A673 (cell line): Measurements from ENCODE around the gene BCR. TPM values are rescaled to one million over a fixed set of nuclear protein-coding genes. Genes with fewer than 3 reads are reported as not detected.

ENCODE experiments used
- BruUV-seq: library from RNA; stranded (reverse); fragments of 400-500 nt; replicated peaks from 2 replicates; lab custom pipeline; 2021; lab: Mats Ljungman, UMichigan
- CTCF ChIA-PET: fragments of 300-600 bp; sonication (Branson Sonifier 250); formaldehyde crosslinking; loops from one replicate; lab custom pipeline; 2022; ENCODE audit warnings: antibody characterized with exemption; lab: Charles Lee
- POLR2A ChIA-PET: fragments of 300-600 bp; sonication (Branson Sonifier 250); formaldehyde crosslinking; loops from one replicate; lab custom pipeline; 2022; ENCODE audit warnings: antibody characterized with exemption; ENCODE audit not compliant: low non-redundant PET; lab: Charles Lee
- DNase-seq: peaks from one replicate; pipeline ENCODE4 v3.0.0-alpha.2; 2015; ENCODE audit warnings: low spot score
- H3K27ac ChIP-seq: fragments of 200-600 bp; sonication (generic); 2 replicates; pipeline ENCODE4 v1.5.1; 2016; ENCODE audit warnings: mixed run types, low read depth, mild to moderate bottlenecking, mixed read lengths, antibody characterized with exemption, low read length; ENCODE audit not compliant: poor library complexity, severe bottlenecking
- H3K27me3 ChIP-seq: fragments of 200-600 bp; sonication (generic); replicated peaks from 2 replicates; pipeline ENCODE4 v1.6.1; 2017; ENCODE audit warnings: mixed run types, low read depth, mild to moderate bottlenecking, mixed read lengths, antibody characterized with exemption, low read length; ENCODE audit not compliant: insufficient read depth, poor library complexity
- H3K36me3 ChIP-seq: fragments of 200-600 bp; sonication (generic); 2 replicates; pipeline ENCODE4 v1.6.1; 2016; ENCODE audit warnings: mixed run types, mild to moderate bottlenecking, mixed read lengths, antibody characterized with exemption, low read length; ENCODE audit not compliant: insufficient read depth, poor library complexity, severe bottlenecking
- H3K4me1 ChIP-seq: fragments of 200-600 bp; sonication (generic); 2 replicates; pipeline ENCODE4 v1.6.1; 2017; ENCODE audit warnings: mixed run types, mild to moderate bottlenecking, mixed read lengths, antibody characterized with exemption, low read length; ENCODE audit not compliant: insufficient read depth, poor library complexity, severe bottlenecking
- H3K4me3 ChIP-seq: fragments of 200-600 bp; sonication (generic); 2 replicates; pipeline ENCODE4 v1.5.1; 2016; ENCODE audit warnings: low read depth, mixed run types, mild to moderate bottlenecking, mixed read lengths, low read length; ENCODE audit not compliant: poor library complexity, severe bottlenecking
- H3K9me3 ChIP-seq: fragments of 200-600 bp; sonication (generic); 2 replicates; pipeline ENCODE4 v1.6.1; 2016; ENCODE audit warnings: mixed run types, low read depth, mild to moderate bottlenecking, mixed read lengths, antibody characterized with exemption, low read length; ENCODE audit not compliant: poor library complexity, severe bottlenecking
- EZH2 ChIP-seq: fragments of 200-600 bp; sonication (generic); IDR thresholded peaks from 2 replicates; pipeline ENCODE4 v1.6.1; 2017; ENCODE audit warnings: borderline replicate concordance, low read depth, mild to moderate bottlenecking, mixed read lengths, antibody characterized with exemption, low read length; ENCODE audit not compliant: poor library complexity, severe bottlenecking
- intact Hi-C: fragments of 100-400 bp; cut with micrococcal nuclease; formaldehyde crosslinking; loops from one replicate; pipeline ENCODE4 v1.10.0; 2022; ENCODE audit not compliant: unreplicated experiment
- total RNA-seq: library from RNA; stranded (reverse); gene quantifications from 2 replicates; pipeline ENCODE4 v1.2.3, GENCODE V29; 2021
- TF ChIP-seq, protein P1 (sequence below): fragments of 300-800, 200-600 bp; sonication (generic); conservative IDR thresholded peaks from 2 replicates; pipeline ENCODE4 v1.5.1; 2017; ENCODE audit warnings: low read depth, mild to moderate bottlenecking, antibody characterized with exemption, low read length, moderate library complexity, mixed read lengths

The BCR gene
- total RNA-seq, 1 experiment from 2014 or later, result 63.1 TPM

DNA sequence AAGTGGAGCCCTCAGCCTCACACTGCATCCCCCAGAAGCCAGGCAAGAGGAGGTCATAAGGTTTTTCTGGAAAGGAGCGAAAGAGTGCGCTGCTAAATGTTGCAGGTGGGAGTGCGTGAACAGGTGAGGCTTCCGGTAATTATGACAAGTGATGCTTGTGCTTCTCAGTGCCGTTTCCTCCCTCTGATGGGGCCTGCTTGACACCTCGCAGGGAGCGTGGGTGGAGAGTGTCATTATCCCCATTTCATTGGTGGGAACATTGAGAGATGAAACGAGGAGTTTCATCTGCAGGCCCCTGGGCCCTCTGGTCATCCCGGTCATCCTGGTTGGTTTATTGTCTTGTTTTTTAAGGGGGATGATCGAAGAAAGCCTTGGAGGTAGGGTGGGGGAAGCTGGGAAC is 57.5 kb downstream of the BCR start:
- CTCF ChIA-PET, result no interaction called here
- Histone ChIP-seq H3K27me3 (no peaks in the 10 kb centered on the region), H3K4me3 (no peak overlapping the region), H3K4me1 (peaks cover 31% of the 10 kb centered on the region), H3K9me3 (no peaks in the 10 kb centered on the region), H3K36me3 (no peaks in the 10 kb centered on the region), H3K27ac (no peak overlapping the region)
- TF ChIP-seq EZH2, result no peak
- TF ChIP-seq, protein P1, sequence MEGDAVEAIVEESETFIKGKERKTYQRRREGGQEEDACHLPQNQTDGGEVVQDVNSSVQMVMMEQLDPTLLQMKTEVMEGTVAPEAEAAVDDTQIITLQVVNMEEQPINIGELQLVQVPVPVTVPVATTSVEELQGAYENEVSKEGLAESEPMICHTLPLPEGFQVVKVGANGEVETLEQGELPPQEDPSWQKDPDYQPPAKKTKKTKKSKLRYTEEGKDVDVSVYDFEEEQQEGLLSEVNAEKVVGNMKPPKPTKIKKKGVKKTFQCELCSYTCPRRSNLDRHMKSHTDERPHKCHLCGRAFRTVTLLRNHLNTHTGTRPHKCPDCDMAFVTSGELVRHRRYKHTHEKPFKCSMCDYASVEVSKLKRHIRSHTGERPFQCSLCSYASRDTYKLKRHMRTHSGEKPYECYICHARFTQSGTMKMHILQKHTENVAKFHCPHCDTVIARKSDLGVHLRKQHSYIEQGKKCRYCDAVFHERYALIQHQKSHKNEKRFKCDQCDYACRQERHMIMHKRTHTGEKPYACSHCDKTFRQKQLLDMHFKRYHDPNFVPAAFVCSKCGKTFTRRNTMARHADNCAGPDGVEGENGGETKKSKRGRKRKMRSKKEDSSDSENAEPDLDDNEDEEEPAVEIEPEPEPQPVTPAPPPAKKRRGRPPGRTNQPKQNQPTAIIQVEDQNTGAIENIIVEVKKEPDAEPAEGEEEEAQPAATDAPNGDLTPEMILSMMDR, result no peak
- BruUV-seq, result no TSS peak
- intact Hi-C loops, result no loop called here
- no peak for DNase-seq
- POLR2A ChIA-PET, result interaction anchor here (0.6 kb wide), 1 partner anchor 14 kb away, joined by 4 read pairs; no protein-coding TSS in a partner anchor

DNA sequence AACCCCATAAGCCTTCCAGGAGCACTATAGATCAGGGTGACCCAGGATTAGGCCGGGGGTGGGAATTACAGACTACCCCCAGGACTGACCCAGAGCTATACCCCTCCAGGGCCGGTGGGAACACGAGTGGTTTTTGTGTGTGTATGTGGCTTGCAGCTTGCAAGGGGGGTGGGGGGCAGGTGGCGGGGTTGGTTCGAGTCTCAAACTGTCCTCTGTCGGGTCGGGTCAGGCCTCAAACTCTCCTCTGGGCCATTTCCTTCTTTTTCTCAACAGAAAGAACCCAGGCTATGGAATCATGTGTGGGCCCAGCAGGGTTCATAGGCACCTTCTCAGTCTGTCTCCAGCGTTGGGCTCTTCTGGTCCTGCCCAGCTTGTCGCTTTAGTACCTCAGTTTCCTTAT is 58.4 kb downstream of the BCR start:
- Histone ChIP-seq H3K4me1 (peaks cover 39% of the 10 kb centered on the region), H3K9me3 (no peaks in the 10 kb centered on the region), H3K36me3 (no peaks in the 10 kb centered on the region), H3K27me3 (no peaks in the 10 kb centered on the region), H3K27ac (no peak overlapping the region), H3K4me3 (no peak overlapping the region)
- POLR2A ChIA-PET, result no interaction called here
- no peak for TF ChIP-seq EZH2
- TF ChIP-seq, protein P1, result no peak
- DNase-seq, result no peak
- intact Hi-C loops, result no loop called here
- BruUV-seq, result no TSS peak
- CTCF ChIA-PET, result no interaction called here

DNA sequence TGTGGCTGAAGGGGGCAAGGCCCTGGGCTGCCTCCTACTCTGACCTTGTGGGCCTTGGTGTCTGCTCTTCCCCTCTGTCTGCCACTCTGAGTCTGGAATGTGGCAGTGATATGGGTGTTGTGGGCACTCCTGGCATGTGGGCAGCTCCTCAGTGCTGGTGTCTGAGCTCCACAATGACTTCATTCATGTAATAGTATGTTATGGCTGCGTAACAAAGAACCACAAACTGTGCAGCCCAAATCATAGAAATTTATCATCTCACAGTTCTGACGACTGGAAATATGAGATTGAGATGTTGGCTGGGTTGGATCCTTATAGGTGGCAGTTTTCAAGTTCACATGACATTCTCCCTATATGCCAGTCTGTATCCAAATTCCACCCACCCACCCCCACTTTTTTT is 59.1 kb downstream of the BCR start:
- H3K36me3 ChIP-seq, result no peaks in the 10 kb centered on the region
- no peak overlapping the region for H3K27ac ChIP-seq
- no peaks in the 10 kb centered on the region for H3K9me3 ChIP-seq
- H3K4me3 ChIP-seq, result no peak overlapping the region
- intact Hi-C loops, result no loop called here
- H3K27me3 ChIP-seq, result no peaks in the 10 kb centered on the region
- ChIA-PET POLR2A (no interaction called here), CTCF (no interaction called here)
- no peak for DNase-seq
- peaks cover 43% of the 10 kb centered on the region for H3K4me1 ChIP-seq
- no TSS peak for BruUV-seq
- TF ChIP-seq EZH2, result no peak
- TF ChIP-seq, protein P1, result no peak
